Measurements from ENCODE around the gene IGSF1.
"Not testable (repeated sequence)": the region's sequence is repeated elsewhere in the genome, so short reads cannot be mapped to it uniquely, and the experiment has no call there.

Gene IGSF1

DNA sequence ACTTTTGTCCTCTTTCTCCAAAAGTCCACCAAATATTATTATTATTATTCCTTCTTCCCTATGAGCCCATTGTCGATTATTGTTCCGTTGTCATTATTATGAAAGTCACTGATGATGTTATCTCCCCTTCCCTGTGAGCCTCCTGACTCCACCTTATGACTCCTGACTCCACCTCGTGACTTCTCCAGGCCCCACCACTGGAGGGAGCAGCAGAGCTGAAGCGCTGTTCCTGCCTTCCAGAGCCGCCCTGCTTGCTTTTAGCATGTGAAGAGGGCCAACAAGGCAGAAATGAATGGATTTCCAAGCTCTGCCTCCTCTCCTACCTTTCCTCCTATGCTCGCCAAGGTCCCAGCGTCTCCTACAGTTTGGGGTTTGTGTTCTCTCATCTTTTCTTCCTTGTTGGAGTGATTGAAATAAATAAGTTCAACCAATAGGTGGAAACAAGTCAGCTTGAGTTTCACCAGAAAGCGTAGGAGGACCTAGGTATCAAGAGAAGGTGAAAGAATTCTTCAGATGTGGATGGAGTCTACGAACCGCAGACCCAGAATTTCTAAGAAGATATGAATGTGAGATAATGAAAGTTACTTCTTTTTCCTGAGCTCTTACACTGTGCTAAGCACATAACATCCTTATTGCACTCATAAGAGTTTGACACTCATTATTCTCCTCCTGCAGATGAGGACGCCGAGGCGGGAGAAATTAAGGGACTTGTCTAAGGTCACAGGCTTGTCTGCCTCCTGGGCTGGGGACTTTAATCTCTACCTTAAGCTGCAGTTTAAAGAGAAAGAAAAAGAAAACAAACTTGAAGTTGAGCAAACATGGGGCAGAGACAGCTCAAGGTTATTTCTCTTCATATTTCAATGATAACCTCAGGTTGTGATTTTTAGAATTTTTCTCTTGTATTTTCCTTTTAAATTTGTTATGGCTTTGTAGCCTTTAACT, 26.1 kb downstream of the IGSF1 start:
- H3K4me3 ChIP-seq (replicated peaks; ENCODE audit: low read depth, low read length) = no peak overlapping the region
- TF ChIP-seq, protein P1, sequence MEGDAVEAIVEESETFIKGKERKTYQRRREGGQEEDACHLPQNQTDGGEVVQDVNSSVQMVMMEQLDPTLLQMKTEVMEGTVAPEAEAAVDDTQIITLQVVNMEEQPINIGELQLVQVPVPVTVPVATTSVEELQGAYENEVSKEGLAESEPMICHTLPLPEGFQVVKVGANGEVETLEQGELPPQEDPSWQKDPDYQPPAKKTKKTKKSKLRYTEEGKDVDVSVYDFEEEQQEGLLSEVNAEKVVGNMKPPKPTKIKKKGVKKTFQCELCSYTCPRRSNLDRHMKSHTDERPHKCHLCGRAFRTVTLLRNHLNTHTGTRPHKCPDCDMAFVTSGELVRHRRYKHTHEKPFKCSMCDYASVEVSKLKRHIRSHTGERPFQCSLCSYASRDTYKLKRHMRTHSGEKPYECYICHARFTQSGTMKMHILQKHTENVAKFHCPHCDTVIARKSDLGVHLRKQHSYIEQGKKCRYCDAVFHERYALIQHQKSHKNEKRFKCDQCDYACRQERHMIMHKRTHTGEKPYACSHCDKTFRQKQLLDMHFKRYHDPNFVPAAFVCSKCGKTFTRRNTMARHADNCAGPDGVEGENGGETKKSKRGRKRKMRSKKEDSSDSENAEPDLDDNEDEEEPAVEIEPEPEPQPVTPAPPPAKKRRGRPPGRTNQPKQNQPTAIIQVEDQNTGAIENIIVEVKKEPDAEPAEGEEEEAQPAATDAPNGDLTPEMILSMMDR (IDR thresholded peaks at IDR 0.05; ENCODE audit: low read depth, low read length, missing control alignments) = no peak
- DNase-seq (ENCODE audit: extremely low read depth, low read depth) = no peak

DNA sequence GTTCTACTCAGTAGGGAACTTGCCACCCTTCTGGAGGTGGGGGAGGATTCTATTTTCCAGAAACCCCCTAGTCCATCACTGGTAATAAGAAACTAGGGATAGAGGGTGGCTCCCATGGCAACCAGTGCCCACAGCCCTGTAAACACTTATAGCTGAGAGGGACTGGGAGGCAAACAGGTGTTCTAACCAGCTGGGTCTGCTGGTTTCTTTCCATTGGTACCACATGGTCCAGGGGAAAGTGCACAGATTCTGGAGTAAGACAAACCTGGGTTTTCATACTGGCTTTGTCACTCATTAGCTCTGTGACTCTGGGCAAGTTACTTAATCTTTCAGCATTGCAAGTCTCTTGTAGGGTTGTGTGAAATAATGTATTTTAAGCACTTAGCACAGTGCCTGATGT, 26.9 kb downstream of the IGSF1 start:
- DNase-seq (ENCODE audit: extremely low read depth, low read depth) = no peak

DNA sequence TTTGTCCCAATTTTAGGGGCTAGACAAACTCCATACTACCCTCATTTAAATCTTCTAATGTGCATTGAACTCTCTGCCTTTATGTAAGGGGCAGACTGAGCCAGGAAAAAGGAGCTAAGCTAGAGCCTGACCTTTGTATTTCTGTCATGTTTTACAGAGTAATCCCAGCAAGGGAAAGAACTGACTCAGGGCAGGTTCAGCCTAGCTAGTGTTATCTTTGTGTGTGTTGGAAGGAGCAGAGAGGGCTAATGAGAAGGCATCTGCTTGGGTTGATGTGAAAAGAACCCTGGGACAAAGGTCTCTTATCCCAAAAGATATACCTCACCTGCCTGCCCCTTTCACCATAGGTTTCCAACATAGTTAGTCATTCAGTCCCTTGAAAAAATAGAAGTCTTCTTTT, 31.7 kb downstream of the IGSF1 start:
- no peak overlapping the region for H3K4me3 ChIP-seq (replicated peaks; ENCODE audit: low read depth, low read length)
- TF ChIP-seq, protein P1 (IDR thresholded peaks at IDR 0.05; ENCODE audit: low read depth, low read length, missing control alignments) = no peak
- no peak for DNase-seq (ENCODE audit: extremely low read depth, low read depth)

More for the DNA sequence above, 26.9 kb downstream of the IGSF1 start:
- no peak overlapping the region for H3K4me3 ChIP-seq (replicated peaks; ENCODE audit: low read depth, low read length)
- TF ChIP-seq, protein P1 (IDR thresholded peaks at IDR 0.05; ENCODE audit: low read depth, low read length, missing control alignments) = no peak

DNA sequence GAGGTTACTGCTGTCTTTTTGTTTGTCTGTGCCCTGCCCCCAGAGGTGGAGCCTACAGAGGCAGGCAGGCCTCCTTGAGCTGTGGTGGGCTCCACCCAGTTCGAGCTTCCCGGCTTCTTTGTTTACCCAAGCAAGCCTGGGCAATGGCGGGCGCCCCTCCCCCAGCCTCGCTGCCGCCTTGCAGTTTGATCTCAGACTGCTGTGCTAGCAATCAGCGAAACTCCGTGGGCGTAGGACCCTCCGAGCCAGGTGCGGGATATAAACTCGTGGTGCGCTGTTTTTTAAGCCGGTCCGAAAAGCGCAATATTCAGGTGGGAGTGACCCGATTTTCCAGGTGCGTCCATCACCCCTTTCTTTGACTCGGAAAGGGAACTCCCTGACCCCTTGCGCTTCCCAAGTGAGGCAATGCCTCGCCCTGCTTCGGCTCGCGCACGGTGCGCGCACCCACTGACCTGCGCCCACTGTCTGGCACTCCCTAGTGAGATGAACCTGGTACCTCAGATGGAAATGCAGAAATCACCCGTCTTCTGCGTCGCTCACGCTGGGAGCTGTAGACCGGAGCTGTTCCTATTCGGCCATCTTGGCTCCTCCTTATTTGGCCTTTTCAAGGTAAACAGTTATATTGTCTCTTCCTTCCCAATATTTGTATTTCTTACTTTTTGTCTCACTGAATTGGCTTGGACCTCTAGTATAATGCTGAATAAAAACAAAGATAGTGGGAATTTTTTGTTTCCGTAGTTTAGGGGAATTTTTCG, 37.9 kb downstream of the IGSF1 start:
- not testable (repeated sequence) for H3K4me3 ChIP-seq (replicated peaks; ENCODE audit: low read depth, low read length); DNase-seq (ENCODE audit: extremely low read depth, low read depth)

DNA sequence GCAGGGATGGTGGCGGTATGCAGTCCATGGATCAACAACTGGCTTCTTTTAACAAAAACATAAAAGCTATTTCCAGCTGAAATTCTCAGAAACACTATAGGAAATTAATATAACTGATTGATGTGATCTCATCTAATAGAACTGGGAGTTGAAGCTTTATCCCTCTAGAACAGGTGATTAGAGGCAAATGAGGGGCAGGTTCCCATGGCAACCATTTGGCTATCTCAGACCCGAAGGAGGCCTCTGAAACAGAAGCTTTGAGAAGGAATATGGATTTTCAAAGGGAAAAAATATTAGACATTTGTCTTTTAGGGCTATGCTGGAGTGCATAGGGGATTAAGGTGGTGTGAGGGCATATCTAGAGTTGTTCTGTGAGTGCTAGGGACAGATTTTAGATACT, 50.0 kb downstream of the IGSF1 start:
- TF ChIP-seq, protein P1 (IDR thresholded peaks at IDR 0.05; ENCODE audit: low read depth, low read length, missing control alignments) = no peak
- no peak for DNase-seq (ENCODE audit: extremely low read depth, low read depth)
- no peak overlapping the region for H3K4me3 ChIP-seq (replicated peaks; ENCODE audit: low read depth, low read length)

DNA sequence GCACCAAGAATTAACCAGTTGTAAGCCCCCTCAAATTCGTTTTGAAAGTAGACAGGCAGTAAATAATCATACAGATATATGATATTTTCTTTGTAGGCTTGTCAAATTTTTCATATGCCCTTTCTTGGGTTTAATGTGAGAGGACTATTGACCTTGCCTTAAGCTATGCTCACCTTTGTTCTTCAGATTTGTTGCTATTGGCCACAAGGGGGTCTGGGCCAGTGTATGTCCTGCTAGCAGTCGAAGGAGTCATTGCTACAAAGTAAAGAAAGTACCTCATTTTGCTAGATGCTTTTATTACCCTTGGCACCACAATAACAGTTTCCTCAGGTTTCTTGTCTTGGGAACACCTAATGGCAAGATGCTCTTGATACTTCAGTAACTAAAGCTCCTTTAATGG, 51.7 kb downstream of the IGSF1 start:
- TF ChIP-seq, protein P1 (IDR thresholded peaks at IDR 0.05; ENCODE audit: low read depth, low read length, missing control alignments) = no peak
- DNase-seq (ENCODE audit: extremely low read depth, low read depth) = no peak
- H3K4me3 ChIP-seq (replicated peaks; ENCODE audit: low read depth, low read length) = no peak overlapping the region
